GM21717 (cell line): ENCODE measurements around the gene MFN2.
"Not testable (repeated sequence)": the region's sequence is repeated elsewhere in the genome, so short reads cannot be mapped to it uniquely, and the experiment has no call there.

Experiments
- ATAC-seq: cut with Tn5 transposase; IDR thresholded peaks from one replicate; pipeline ENCODE4 v1.9.1; 2021; ENCODE audit warnings: mild to moderate bottlenecking, moderate library complexity; ENCODE audit not compliant: unreplicated experiment

The MFN2 gene

GRCh38 chr1:12015499-12015898, 35.3 kb downstream of the MFN2 start:
- ATAC-seq, result no peak

- no peak for ATAC-seq
Measured at GRCh38 chr1:12016182-12016581, 35.9 kb downstream of the MFN2 start.

- ATAC-seq, result no peak
Measured at GRCh38 chr1:12019858-12020509, 39.7 kb downstream of the MFN2 start.

GRCh38 chr1:12021616-12022015, 41.4 kb downstream of the MFN2 start:
- no peak for ATAC-seq

GRCh38 chr1:12022036-12022435, 41.8 kb downstream of the MFN2 start:
- ATAC-seq, result no peak

- ATAC-seq, result no peak
Measured at GRCh38 chr1:12026586-12026985, 46.3 kb downstream of the MFN2 start.

GRCh38 chr1:12028248-12028647, 48.0 kb downstream of the MFN2 start:
- ATAC-seq, result no peak

- ATAC-seq, result no peak
Measured at GRCh38 chr1:12028957-12029511, 48.8 kb downstream of the MFN2 start.

- no peak for ATAC-seq
Measured at GRCh38 chr1:12029720-12030339, 49.6 kb downstream of the MFN2 start.

GRCh38 chr1:12031039-12031980, 51.1 kb downstream of the MFN2 start:
- ATAC-seq, result no peak

- ATAC-seq, result no peak
Measured at GRCh38 chr1:12032161-12032621, 51.9 kb downstream of the MFN2 start.

GRCh38 chr1:12033441-12033840, 53.2 kb downstream of the MFN2 start:
- ATAC-seq, result not testable (repeated sequence)

- ATAC-seq, result no peak
Measured at GRCh38 chr1:12034381-12034801, 54.1 kb downstream of the MFN2 start.

- ATAC-seq, result no peak
Measured at GRCh38 chr1:12035312-12035711, 55.1 kb downstream of the MFN2 start.

GRCh38 chr1:12037486-12038355, 57.5 kb downstream of the MFN2 start:
- no peak for ATAC-seq

GRCh38 chr1:12038356-12039163, 58.3 kb downstream of the MFN2 start:
- no peak for ATAC-seq

GRCh38 chr1:12039164-12039525, 58.9 kb downstream of the MFN2 start:
- ATAC-seq, result no peak

GRCh38 chr1:12039824-12040456, 59.7 kb downstream of the MFN2 start:
- ATAC-seq, result peak; percentile 29

- peak; percentile 57 for ATAC-seq
Measured at GRCh38 chr1:12040457-12041051, 60.3 kb downstream of the MFN2 start.
